Nephron progenitor cell (in vitro differentiated cells): ENCODE data around the gene CPNE1.
"Not testable (repeated sequence)": the region's sequence is repeated elsewhere in the genome, so short reads cannot be mapped to it uniquely, and the experiment has no call there.

Experiments used
- DNase-seq: peaks from one replicate; pipeline ENCODE4 v3.0.0; 2021
- H3K27ac Mint-ChIP-seq: 2 replicates; pipeline ENCODE4 v1.8.0; 2021; ENCODE audit warnings: mild to moderate bottlenecking, moderate library complexity, mixed read lengths
- H3K27me3 Mint-ChIP-seq: 2 replicates; pipeline ENCODE4 v1.8.0; 2021; ENCODE audit warnings: mild to moderate bottlenecking, low read depth, mixed read lengths; ENCODE audit not compliant: poor library complexity
- H3K36me3 Mint-ChIP-seq: 2 replicates; pipeline ENCODE4 v1.8.0; 2021; ENCODE audit warnings: low read depth, mixed read lengths
- H3K4me1 Mint-ChIP-seq: 2 replicates; pipeline ENCODE4 v1.8.0; 2021; ENCODE audit warnings: mixed read lengths
- H3K4me3 Mint-ChIP-seq: 2 replicates; pipeline ENCODE4 v1.8.0; 2021; ENCODE audit warnings: mild to moderate bottlenecking, moderate library complexity, mixed read lengths
- H3K9me3 Mint-ChIP-seq: 2 replicates; pipeline ENCODE4 v1.8.0; 2021; ENCODE audit warnings: mild to moderate bottlenecking, moderate library complexity, mixed read lengths
- TF ChIP-seq, protein P1 (sequence below): fragments of 200-600 bp; sonication (generic); IDR thresholded peaks from 2 replicates; pipeline ENCODE4 v1.5.0; 2021; ENCODE audit warnings: antibody characterized with exemption

CPNE1 gene

GRCh38 chr20:35698298-35699126, 33.8 kb upstream of the CPNE1 start:
- H3K4me3 Mint-ChIP-seq = peak overlapping the region; percentile 96

DNA sequence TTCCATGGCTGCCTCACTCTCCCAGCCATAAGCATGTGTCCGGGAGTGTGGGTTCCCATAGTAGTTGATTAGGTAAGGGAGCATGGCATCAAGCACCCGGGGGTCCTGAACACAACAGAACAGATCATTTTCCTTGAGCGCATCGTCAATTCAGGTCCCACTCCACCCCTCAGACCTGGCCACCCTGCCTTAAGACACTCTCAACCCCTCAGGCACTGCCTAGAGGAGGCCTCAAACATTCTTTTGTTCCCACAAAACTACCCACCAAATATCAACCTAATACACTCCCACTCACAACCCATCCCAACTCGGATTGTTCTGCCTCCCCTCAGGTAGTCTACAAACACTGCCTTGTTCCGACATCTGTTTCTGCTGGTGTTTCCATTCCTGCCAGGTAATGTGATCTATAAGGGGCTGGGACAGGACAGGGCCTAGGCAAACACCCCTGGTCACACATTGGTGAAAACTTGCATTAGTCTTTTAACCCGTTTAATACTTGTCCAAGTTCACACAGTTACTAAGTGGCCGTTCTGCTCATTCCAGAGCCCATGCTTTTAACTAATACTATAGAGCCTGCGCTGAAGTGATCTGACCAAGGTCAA, 33.1 kb upstream of the CPNE1 start:
- peak overlapping the region; percentile 7 for H3K27ac Mint-ChIP-seq
- TF ChIP-seq, protein P1, sequence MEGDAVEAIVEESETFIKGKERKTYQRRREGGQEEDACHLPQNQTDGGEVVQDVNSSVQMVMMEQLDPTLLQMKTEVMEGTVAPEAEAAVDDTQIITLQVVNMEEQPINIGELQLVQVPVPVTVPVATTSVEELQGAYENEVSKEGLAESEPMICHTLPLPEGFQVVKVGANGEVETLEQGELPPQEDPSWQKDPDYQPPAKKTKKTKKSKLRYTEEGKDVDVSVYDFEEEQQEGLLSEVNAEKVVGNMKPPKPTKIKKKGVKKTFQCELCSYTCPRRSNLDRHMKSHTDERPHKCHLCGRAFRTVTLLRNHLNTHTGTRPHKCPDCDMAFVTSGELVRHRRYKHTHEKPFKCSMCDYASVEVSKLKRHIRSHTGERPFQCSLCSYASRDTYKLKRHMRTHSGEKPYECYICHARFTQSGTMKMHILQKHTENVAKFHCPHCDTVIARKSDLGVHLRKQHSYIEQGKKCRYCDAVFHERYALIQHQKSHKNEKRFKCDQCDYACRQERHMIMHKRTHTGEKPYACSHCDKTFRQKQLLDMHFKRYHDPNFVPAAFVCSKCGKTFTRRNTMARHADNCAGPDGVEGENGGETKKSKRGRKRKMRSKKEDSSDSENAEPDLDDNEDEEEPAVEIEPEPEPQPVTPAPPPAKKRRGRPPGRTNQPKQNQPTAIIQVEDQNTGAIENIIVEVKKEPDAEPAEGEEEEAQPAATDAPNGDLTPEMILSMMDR = no peak

More at GRCh38 chr20:35698298-35699126, 33.8 kb upstream of the CPNE1 start:
- no peaks in the 10 kb centered on the region for H3K27me3 Mint-ChIP-seq
- peaks cover 32% of the 10 kb centered on the region for H3K4me1 Mint-ChIP-seq
- H3K9me3 Mint-ChIP-seq = no peaks in the 10 kb centered on the region
- H3K27ac Mint-ChIP-seq = peak overlapping the region; percentile 96
- DNase-seq = peak; percentile 29
- peaks cover 23% of the 10 kb centered on the region for H3K36me3 Mint-ChIP-seq
- TF ChIP-seq, protein P1 = no peak

DNA sequence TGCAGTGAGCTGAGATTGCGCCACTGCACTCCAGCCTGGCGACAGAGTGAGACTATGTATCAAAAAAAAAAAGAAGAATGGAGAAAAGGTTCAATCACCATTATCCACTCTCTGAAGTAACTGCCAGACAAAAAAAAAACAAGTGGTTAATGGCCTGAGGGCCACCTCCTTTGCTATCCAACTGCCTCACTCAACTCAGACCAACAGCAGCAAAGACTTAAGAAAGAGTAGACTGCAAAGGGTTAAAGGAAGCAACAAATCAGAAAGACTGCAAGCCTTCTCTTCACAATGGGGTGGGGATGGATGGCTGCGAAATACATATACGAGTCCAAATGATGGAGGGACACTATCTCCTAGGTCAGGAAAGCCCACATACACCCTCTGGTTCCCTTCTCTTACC, 31.3 kb upstream of the CPNE1 start:
- DNase-seq = no peak
- H3K36me3 Mint-ChIP-seq = peaks cover 14% of the 10 kb centered on the region
- peaks cover 32% of the 10 kb centered on the region for H3K4me1 Mint-ChIP-seq
- H3K4me3 Mint-ChIP-seq = no peak overlapping the region
- H3K9me3 Mint-ChIP-seq = no peaks in the 10 kb centered on the region
- H3K27ac Mint-ChIP-seq = no peak overlapping the region
- TF ChIP-seq, protein P1 = no peak
- peaks cover 4% of the 10 kb centered on the region for H3K27me3 Mint-ChIP-seq

More for the DNA sequence above, 33.1 kb upstream of the CPNE1 start:
- Mint-ChIP-seq H3K4me3 (peak overlapping the region; percentile 96), H3K27me3 (no peaks in the 10 kb centered on the region), H3K9me3 (no peaks in the 10 kb centered on the region), H3K36me3 (peaks cover 16% of the 10 kb centered on the region), H3K4me1 (peaks cover 32% of the 10 kb centered on the region)
- DNase-seq = no peak

GRCh38 chr20:35695245-35695749, 30.6 kb upstream of the CPNE1 start:
- Mint-ChIP-seq H3K4me1 (peaks cover 25% of the 10 kb centered on the region), H3K27me3 (peaks cover 4% of the 10 kb centered on the region), H3K36me3 (peaks cover 18% of the 10 kb centered on the region), H3K27ac (no peak overlapping the region), H3K4me3 (no peak overlapping the region), H3K9me3 (no peaks in the 10 kb centered on the region)
- TF ChIP-seq, protein P1 = no peak
- DNase-seq = no peak

- peaks cover 4% of the 10 kb centered on the region for H3K27me3 Mint-ChIP-seq
- H3K4me3 Mint-ChIP-seq = no peak overlapping the region
- H3K4me1 Mint-ChIP-seq = no peaks in the 10 kb centered on the region
- TF ChIP-seq, protein P1 = no peak
- DNase-seq = no peak
- H3K9me3 Mint-ChIP-seq = peaks cover 22% of the 10 kb centered on the region
- peaks cover 45% of the 10 kb centered on the region for H3K36me3 Mint-ChIP-seq
- H3K27ac Mint-ChIP-seq = peak overlapping the region; percentile 27
Measured at GRCh38 chr20:35690265-35690664, 25.6 kb upstream of the CPNE1 start.

DNA sequence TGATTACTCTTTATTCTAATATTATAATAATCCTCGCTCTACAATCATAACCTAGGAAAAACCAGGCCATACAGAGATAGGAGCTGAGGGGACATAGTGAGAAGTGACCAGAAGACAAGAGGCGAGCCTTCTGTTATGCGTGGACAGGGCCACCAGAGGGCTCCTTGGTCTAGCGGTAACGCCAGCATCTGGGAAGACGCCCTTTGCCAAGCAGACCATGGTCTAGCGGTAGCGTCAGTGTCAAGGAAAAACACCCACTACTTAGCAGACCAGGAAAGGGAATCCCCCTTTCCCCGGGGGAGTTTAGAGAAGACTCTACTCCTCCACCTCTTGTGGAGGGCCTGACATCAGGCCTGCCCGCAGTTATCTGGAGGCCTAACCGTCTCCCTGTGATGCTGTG, 22.2 kb upstream of the CPNE1 start:
- not testable (repeated sequence) for H3K27me3 Mint-ChIP-seq, DNase-seq, H3K4me1 Mint-ChIP-seq, H3K4me3 Mint-ChIP-seq, H3K27ac Mint-ChIP-seq
- Mint-ChIP-seq H3K9me3 (peaks cover 22% of the 10 kb centered on the region), H3K36me3 (peaks cover 40% of the 10 kb centered on the region)

GRCh38 chr20:35685368-35685767, 20.7 kb upstream of the CPNE1 start:
- DNase-seq, H3K4me3 Mint-ChIP-seq, H3K4me1 Mint-ChIP-seq, H3K27ac Mint-ChIP-seq, H3K27me3 Mint-ChIP-seq: not testable (repeated sequence)
- Mint-ChIP-seq H3K9me3 (peaks cover 22% of the 10 kb centered on the region), H3K36me3 (peaks cover 36% of the 10 kb centered on the region)
